Measurements from ENCODE around the gene NUDT16L1. TPM values are rescaled to one million over a fixed set of nuclear protein-coding genes. Genes with fewer than 3 reads are reported as not detected.

NUDT16L1 gene
- total and polyA plus RNA-seq, 2 of the 8 experiments (the other 6 are each of a cell fraction or from before 2014, with no cell fraction given), result 34.8 to 77.3 TPM

DNA sequence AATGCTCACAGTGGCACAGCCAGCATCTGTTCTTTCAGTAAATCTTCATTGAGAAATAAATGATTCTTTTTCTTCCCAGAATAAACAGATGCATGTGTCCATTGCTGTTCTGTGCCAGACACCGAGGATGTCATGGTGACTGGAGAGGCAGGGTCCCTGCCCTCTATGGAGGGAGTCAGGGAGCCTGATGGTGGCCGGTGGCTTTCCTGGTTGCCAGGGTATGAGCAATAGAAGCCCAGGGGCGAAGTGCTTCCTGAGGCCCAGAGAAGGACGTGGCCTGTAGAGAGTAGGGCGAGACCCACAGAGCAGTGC, 29.9 kb upstream of the NUDT16L1 start:
- Histone ChIP-seq H3K14ac (ENCODE audit: insufficient read length) (no peak overlapping the region), H3K56ac (replicated peaks; ENCODE audit: insufficient read length, low read depth, low read length) (no peak overlapping the region)
- CTCF ChIA-PET (ENCODE audit: partially characterized antibody), result interaction anchor here (0.9 to 1.5 kb wide), 2 partner anchors 143 to 153 kb away, joined by 3 read pairs; no protein-coding TSS in a partner anchor

More for the DNA sequence above, 29.9 kb upstream of the NUDT16L1 start:
- H2BK20ac ChIP-seq (ENCODE audit: low read length), result no peak overlapping the region
- H2AK5ac ChIP-seq (ENCODE audit: low read depth, low read length), result no peak overlapping the region
- peaks cover 0 to 18% of the 10 kb centered on the region in 2 experiments for H4K20me1 ChIP-seq (replicated peaks in 1 of 2; ENCODE audit: control insufficient read depth in 1 of 2, insufficient read depth in 2 of 2, low read length in 2 of 2)
- no peak overlapping the region for H2BK120ac ChIP-seq (replicated peaks; ENCODE audit: low read depth, low read length)
- H4K5ac ChIP-seq (ENCODE audit: insufficient read length, low read depth, low read length), result no peak overlapping the region
- H3K27me3 ChIP-seq (replicated peaks in 1 of 4; ENCODE audit: control insufficient read depth in 3 of 4, extremely low read depth in 1 of 4, insufficient read depth in 3 of 4, low read length in 3 of 4), result no peaks in the 10 kb centered on the region
- DNase-seq (ENCODE audit: low read depth in 1 of 2, low spot score in 2 of 2), result no peak
- H3K4me3 ChIP-seq (ENCODE audit: extremely low read depth in 1 of 4, insufficient read depth in 2 of 4, low read depth in 3 of 4, low read length in 4 of 4), result no peak overlapping the region
- H3K23me2 ChIP-seq (ENCODE audit: low read depth, low read length), result peaks cover 4% of the 10 kb centered on the region
- H2AFZ ChIP-seq (ENCODE audit: low read length), result no peak overlapping the region
- no peak overlapping the region for H3K4ac ChIP-seq (replicated peaks; ENCODE audit: insufficient read length, low read depth, low read length)
- H3K23ac ChIP-seq (ENCODE audit: insufficient read length), result no peak overlapping the region
- no peak overlapping the region for H4K91ac ChIP-seq (replicated peaks; ENCODE audit: insufficient read length, low read length)
- H3K9ac ChIP-seq (replicated peaks in 1 of 4; ENCODE audit: extremely low read depth in 1 of 4, low read depth in 3 of 4, low read length in 3 of 4), result no peak overlapping the region
- H3K9me3 ChIP-seq (ENCODE audit: insufficient read depth in 2 of 2, low read depth in 1 of 2, low read length in 1 of 2), result no peaks in the 10 kb centered on the region
- H3K27ac ChIP-seq (ENCODE audit: low read depth, low read length), result no peak overlapping the region
- no peak overlapping the region for H3K18ac ChIP-seq (ENCODE audit: extremely low read depth, low read length)
- H4K8ac ChIP-seq (ENCODE audit: extremely low read depth, insufficient read depth, low read length), result no peak overlapping the region
- WGBS, 2 experiments (ENCODE audit: extremely low coverage in 1 of 2, insufficient coverage in 1 of 2, insufficient read length in 1 of 2, insufficient replicate concordance in 2 of 2, low coverage in 1 of 2, low lambda C conversion rate in 2 of 2, missing lambda C conversion rate in 1 of 2), result 87% methylated on average over 5 of the region's 5 CpGs; no CpG with 5 or more reads in 1 of the 2 experiments
- H2BK15ac ChIP-seq (ENCODE audit: low read length), result no peak overlapping the region
- peaks cover 15% of the 10 kb centered on the region; the same call in 1 of the 2 replicates for H3K79me1 ChIP-seq (ENCODE audit: low read depth, low read length)
- no peak for FAIRE-seq
- H3K79me2 ChIP-seq (ENCODE audit: control insufficient read depth in 1 of 2, insufficient read depth in 2 of 2, low read length in 2 of 2), result peaks cover 0 to 1% of the 10 kb centered on the region in 2 experiments; a peak in 1 of 4 replicates
- no peak overlapping the region for H2BK12ac ChIP-seq (ENCODE audit: low read depth, low read length)
- peaks cover 0 to 2% (median 0%) of the 10 kb centered on the region in 4 experiments; a peak in 3 of 7 replicates for H3K4me1 ChIP-seq (replicated peaks in 1 of 4; ENCODE audit: control insufficient read depth in 3 of 4, insufficient read depth in 4 of 4, low read length in 3 of 4)
- no peak overlapping the region for H3K4me2 ChIP-seq (ENCODE audit: insufficient read depth in 1 of 2, low read depth in 2 of 2, low read length in 2 of 2)
- no peak overlapping the region; the same call in 1 of the 2 replicates for H2BK5ac ChIP-seq (ENCODE audit: low read depth, low read length)
- POLR2A ChIA-PET (ENCODE audit: partially characterized antibody), result no interaction called here
- peaks cover 2 to 17% (median 11%) of the 10 kb centered on the region in 4 experiments; a peak in 6 of 8 replicates for H3K36me3 ChIP-seq (ENCODE audit: control insufficient read depth in 2 of 4, insufficient read depth in 4 of 4, low read length in 3 of 4)

Data from H1 (cell line).